ENCODE results near the gene ERC2.

ERC2 gene

GRCh38 chr3:55824406-55824805, 643.9 kb downstream of the ERC2 start:
- DNase-seq (ENCODE audit: low spot score) = no peak

GRCh38 chr3:55823829-55824228, 644.4 kb downstream of the ERC2 start:
- no peak for DNase-seq (ENCODE audit: low spot score)

DNA sequence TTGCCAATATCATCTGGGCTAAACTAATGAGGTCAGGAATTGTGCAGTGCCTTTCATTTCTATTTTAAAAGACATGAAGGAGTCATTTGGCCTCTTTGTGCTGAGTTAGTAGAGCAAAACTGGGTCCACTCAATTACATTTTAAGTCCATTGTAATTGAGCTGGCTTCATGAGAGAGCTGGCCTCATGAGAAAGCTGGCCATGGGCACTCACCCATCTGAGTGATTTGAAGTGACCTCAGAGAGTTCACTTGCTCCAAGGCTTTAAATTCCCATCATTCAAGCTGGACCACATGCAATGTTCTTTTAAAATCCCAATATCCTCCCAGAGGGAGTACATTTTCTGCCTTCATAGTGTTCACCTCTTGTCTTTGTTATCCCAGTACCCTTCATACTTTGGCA, 645.3 kb downstream of the ERC2 start:
- DNase-seq (ENCODE audit: low spot score) = no peak

GRCh38 chr3:55819005-55819404, 649.3 kb downstream of the ERC2 start:
- no peak for DNase-seq (ENCODE audit: low spot score)

DNA sequence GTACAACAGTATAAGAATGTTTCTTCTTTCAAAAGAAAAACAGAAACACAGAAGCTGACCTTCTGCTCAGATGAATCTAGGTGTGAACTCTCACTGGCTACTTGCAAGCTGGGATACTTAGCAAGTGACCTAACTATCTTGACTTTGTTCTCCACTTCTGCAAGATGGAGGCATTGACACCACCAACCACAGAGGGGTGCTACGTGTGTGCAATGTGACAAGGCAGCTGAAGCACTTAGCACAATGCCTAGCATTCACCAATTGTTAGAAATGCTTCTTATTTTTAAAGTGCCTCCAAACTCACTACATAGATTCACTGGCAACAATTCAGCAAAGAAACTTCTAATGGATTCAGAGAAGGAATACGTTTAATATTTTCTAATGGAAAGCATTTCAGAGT, 649.8 kb downstream of the ERC2 start:
- no peak for DNase-seq (ENCODE audit: low spot score)

DNA sequence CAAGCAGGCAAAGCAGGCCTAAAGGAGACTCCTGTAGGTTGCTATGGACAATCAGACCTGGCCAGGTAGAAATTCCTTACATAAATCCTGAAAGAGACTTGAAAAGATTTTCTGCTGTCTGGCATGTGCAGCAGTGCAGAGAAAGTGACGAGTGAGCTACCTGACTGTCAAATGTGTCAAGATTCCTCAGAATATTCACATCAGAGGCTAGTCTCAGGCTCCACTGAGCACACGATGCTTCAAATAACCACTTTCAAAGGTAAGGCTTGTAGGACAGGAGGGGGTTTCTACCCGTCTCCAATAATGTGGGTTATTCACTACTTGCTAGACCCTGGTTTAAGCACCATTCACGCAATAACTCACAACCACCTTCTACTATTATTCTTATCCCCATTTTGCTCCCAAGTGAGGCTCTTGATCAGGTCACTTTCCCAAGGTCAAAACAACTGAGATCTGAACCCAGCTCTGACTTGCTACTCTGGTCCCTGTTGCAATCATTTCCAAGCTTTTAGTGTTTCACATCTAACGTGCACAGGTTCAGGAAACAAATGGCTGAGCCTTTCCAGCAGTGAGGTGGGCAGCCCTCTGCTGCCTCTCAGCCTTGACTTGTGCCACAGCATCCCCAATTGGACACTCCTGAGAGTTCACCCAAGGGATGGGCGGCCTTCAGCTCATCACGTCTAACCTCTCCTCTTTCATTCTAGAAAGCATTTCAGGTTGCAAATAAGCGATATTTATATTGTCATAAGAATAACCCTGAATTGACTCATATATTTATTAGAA, 651.3 kb downstream of the ERC2 start:
- DNase-seq (ENCODE audit: low spot score) = no peak

- DNase-seq (ENCODE audit: low spot score) = no peak
Observed at GRCh38 chr3:55815262-55815661, 653.0 kb downstream of the ERC2 start.

DNA sequence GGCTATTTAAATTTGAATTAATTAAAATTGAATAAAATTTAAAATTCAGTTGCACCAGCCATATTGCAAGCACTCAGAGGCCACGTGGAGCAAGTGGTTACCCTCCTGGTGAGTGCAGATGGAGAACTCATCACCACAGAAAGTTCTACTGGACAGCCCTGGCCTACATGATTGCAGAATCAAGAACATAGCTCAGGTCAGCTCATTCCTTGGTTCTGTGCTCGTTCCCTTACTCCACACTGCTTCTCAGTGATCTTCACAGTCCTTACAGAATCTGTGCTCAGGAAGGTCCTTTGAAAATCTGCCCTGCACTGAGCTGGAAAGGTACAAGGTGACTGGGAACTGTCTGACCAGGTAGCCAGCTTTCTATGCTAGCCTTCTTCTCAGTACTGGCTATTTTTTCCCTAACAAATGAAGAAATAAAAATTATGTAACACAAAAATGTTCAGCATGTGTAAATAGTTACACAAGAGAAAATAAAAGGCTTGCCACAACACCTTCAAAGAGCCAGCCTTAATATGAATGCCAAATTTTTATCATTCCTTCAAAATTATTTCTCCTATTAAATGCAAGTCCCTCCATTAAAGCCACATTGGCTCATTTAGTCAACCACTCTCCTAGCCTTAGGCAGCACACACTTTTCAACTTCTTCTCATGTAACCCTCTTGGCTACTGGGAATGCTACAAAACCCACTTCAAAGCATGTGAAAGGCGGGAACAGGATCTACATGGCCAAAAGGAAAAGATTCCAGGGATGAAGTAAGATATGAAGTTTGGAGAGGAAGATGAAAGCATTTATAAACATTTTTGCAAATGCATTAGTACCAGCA, 654.8 kb downstream of the ERC2 start:
- DNase-seq (ENCODE audit: low spot score) = no peak

DNA sequence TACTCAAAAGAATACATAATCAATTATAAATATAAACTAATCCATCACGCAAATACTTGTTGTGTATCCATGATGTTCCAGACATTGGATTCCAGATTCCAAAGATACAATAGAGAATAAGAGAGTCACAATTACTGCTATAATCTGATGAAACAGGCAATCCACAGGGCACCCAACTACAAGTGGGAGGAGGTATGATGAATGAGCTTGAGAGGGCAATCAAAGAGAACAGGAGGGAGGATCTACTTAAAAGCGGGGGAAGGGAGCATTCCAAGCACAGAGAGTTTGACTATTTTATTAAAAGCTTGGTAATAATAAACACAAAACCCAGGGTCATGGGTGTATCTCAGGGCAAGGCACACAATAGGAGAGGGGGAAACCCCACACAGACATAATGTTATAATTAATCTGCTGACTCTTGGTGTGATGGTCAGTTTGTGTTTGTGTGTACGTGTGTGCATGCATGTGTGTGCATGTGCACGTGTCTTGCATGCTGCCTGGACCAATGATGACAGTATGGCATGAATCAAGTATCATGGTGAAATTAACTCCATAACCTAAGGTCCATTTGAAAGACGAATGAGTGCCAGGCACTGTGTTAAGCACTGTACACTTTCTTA, 655.8 kb downstream of the ERC2 start:
- DNase-seq (ENCODE audit: low spot score) = no peak

- DNase-seq (ENCODE audit: low spot score) = no peak
Observed at GRCh38 chr3:55807210-55807609, 661.1 kb downstream of the ERC2 start.

GRCh38 chr3:55805169-55805568, 663.1 kb downstream of the ERC2 start:
- DNase-seq (ENCODE audit: low spot score) = no peak

- DNase-seq (ENCODE audit: low spot score) = no peak
Observed at GRCh38 chr3:55804170-55805095, 663.8 kb downstream of the ERC2 start.

DNA sequence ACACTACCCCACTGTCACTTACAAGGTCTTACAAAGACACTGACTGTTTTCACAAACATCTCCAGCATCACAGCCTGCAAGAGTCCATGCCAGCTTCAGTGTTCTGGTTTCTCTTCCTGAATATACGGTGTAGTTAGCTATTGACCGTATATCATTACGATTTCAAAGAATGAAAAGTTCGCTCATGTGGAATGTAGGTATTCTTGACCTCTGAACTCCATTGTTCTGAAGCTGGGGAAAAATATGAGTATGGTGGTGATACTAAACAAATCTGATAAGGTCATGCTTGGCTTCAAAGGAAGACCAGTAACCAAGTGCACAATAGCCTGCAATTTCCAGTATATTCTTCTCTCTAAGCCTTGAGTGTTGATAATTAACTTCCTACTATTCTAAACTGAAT, 665.5 kb downstream of the ERC2 start:
- DNase-seq (ENCODE audit: low spot score) = no peak

DNA sequence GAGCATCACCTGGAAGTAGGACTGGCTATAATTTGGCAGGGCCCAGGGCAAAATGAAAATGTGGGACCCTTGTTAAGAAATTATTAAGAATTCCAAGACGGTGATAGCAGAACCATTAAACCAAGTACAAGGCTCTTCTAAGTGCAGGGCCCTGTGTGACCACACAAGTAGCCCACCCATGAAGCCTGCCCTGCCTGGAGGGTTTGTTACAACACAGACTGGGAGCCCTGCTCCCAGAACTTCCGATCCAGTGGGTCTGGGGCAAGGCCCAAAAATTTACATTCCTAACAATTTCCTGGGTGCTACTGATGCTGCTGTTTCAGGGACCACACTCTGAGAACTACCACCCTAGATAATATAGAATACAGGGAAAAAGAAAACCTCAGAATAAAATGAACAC, 666.6 kb downstream of the ERC2 start:
- DNase-seq (ENCODE audit: low spot score) = no peak

DNA sequence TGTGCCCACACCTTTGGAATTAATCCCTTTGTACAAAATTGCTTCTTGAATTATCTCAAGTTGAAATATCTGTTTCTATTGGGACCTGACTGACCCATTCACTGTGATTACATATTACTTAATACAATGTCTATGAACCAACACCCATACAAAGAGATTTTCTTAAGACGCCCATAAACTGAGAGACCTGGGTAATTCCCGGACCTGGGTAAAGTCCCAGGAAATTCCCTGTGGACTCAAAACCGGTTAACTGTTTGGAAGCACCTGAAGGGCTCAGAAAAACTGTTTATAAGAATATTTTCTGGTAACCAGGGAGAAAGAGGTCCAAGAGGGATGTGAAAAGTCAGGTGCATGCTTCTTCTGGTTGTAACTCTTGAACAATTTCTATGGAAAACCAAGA, 667.2 kb downstream of the ERC2 start:
- no peak for DNase-seq (ENCODE audit: low spot score)

DNA sequence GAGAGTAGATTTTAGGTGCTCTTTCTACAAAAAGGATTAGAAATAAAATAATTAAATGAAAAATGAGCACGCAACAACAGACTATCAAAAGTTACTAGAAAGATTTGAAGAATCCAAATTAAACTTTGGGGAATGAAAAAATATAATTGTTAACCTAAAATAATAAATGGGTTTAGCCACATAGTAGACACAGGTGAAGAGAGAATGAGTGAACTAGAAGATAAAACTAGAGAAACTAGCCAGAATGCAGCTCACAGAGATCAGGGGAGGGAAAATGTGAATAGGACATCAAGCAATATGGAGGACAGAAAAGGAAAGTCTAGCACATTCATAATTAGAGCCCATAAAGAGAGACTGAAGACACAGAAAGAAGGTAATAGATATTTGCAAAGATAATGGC, 670.5 kb downstream of the ERC2 start:
- no peak for DNase-seq (ENCODE audit: low spot score)

GRCh38 chr3:55797084-55797483, 671.2 kb downstream of the ERC2 start:
- no peak for DNase-seq (ENCODE audit: low spot score)

DNA sequence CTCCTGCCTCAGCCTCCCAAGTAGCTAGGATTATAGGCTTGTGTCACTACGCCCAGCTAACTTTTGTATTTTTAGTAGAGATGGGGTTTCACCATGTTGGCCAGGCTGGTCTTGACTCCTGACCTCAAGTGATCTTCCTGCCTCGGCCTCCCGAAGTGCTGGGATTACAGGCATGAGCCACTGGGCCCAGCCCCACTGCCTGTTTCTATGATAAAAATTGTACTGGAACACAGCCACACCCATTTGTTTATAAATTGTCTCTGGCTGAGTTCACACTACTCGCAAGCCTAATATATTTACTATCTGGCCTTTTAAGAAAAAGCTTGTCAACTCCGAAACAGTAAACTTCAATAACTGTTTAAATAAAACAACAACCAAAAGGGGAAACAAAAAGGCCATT, 671.7 kb downstream of the ERC2 start:
- DNase-seq (ENCODE audit: low spot score) = no peak

DNA sequence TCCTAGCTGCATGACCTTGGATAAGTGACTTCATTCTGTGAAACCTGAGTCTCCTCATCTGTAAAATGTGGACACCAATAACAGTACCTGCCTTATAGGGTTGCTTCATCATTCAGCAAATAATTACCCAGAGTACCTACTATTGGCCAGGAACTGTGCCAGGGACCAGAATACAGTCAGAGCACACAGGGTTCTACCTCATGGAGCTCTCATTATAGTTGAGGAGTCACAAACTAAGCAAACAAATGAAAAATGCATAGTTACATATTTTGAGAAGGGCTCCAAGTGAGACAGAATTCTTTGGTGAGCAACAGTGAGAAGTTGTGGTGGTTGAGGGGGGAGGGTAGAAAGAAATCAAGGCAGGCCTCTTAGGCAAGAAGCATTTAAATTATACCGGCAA, 672.5 kb downstream of the ERC2 start:
- DNase-seq (ENCODE audit: low spot score) = no peak

DNA sequence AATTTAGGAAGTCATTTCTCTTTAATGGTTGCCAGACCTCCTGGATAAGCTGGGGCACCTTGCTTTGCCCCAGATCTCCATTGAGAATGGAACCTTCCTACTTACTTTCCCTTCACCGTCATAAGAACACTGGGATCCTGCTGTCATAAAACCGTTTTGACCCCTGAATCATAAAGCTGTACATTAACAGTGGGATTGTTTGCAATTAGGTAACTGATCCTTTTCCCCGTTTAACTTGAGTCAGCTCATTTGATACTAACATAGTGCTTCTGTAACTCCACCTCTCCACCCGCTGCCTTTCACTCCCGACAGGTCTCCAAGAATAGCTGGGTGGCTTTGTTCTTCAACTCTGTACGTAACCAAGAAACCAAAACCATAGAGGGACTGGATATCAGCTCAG, 673.0 kb downstream of the ERC2 start:
- DNase-seq (ENCODE audit: low spot score) = no peak

DNA sequence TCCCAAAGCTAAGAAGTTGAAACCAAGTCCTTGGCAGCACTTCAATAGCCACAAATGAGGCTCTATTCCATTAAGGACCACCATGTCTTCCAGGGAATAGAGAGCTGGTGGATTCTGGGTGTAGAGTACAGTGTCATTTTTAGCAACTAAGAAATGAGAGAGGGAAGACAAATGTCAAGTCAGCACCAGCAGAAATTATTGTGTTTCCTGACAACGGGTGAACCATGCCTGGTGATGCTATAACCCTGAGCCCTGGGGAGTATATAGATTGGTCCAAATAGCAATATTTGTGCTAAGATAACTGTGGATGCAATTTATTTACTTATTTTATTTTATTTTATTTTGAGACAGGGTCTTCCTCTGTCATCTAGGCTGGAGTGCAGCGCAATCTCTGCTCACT, 675.5 kb downstream of the ERC2 start:
- no peak for DNase-seq (ENCODE audit: low spot score)

- DNase-seq (ENCODE audit: low spot score) = no peak
Observed at GRCh38 chr3:55792009-55792408, 676.3 kb downstream of the ERC2 start.
